ENCODE data around the gene CD200. TPM values are rescaled to one million over a fixed set of nuclear protein-coding genes. Genes with fewer than 3 reads are reported as not detected.

The CD200 gene
- total RNA-seq, 1 experiment from 2014 or later: not detected

- POLR2A ChIA-PET (ENCODE audit: low non-redundant PET): no interaction called here
- TF ChIP-seq EZH2 (IDR thresholded peaks at IDR 0.05; ENCODE audit: borderline replicate concordance, low read depth, low read length, poor library complexity, severe bottlenecking): no peak
- no peak for TF ChIP-seq CTCF (conservative IDR thresholded peaks at IDR 0.05; ENCODE audit: low read depth, low read length)
- Histone ChIP-seq H3K9me3 (ENCODE audit: low read depth, low read length, poor library complexity, severe bottlenecking) (no peaks in the 10 kb centered on the region), H3K27me3 (replicated peaks; ENCODE audit: insufficient read depth, low read depth, low read length, poor library complexity) (no peaks in the 10 kb centered on the region), H3K27ac (ENCODE audit: low read depth, low read length, poor library complexity, severe bottlenecking) (no peak overlapping the region), H3K36me3 (ENCODE audit: insufficient read depth, low read length, poor library complexity, severe bottlenecking) (no peaks in the 10 kb centered on the region), H3K4me1 (ENCODE audit: insufficient read depth, low read length, poor library complexity, severe bottlenecking) (peaks cover 13% of the 10 kb centered on the region), H3K4me3 (ENCODE audit: low read depth, low read length, poor library complexity, severe bottlenecking) (no peak overlapping the region)
- no TSS peak for BruUV-seq (replicated peaks)
- no peak for DNase-seq (ENCODE audit: low spot score)
- intact Hi-C loops (cut with micrococcal nuclease; ENCODE audit: unreplicated experiment): no loop called here
- CTCF ChIA-PET: no interaction called here
Measured at GRCh38 chr3:112381673-112382542, 49.0 kb downstream of the CD200 start.

GRCh38 chr3:112382543-112383160 is 49.7 kb downstream of the CD200 start:
- DNase-seq (ENCODE audit: low spot score): no peak
- no peak overlapping the region for H3K4me3 ChIP-seq (ENCODE audit: low read depth, low read length, poor library complexity, severe bottlenecking)
- no peaks in the 10 kb centered on the region for H3K36me3 ChIP-seq (ENCODE audit: insufficient read depth, low read length, poor library complexity, severe bottlenecking)
- TF ChIP-seq EZH2 (IDR thresholded peaks at IDR 0.05; ENCODE audit: borderline replicate concordance, low read depth, low read length, poor library complexity, severe bottlenecking) (no peak), CTCF (conservative IDR thresholded peaks at IDR 0.05; ENCODE audit: low read depth, low read length) (no peak)
- ChIA-PET CTCF (no interaction called here), POLR2A (ENCODE audit: low non-redundant PET) (no interaction called here)
- no peaks in the 10 kb centered on the region for H3K27me3 ChIP-seq (replicated peaks; ENCODE audit: insufficient read depth, low read depth, low read length, poor library complexity)
- intact Hi-C loops (cut with micrococcal nuclease; ENCODE audit: unreplicated experiment): no loop called here
- H3K4me1 ChIP-seq (ENCODE audit: insufficient read depth, low read length, poor library complexity, severe bottlenecking): peaks cover 7% of the 10 kb centered on the region
- H3K9me3 ChIP-seq (ENCODE audit: low read depth, low read length, poor library complexity, severe bottlenecking): no peaks in the 10 kb centered on the region
- no TSS peak for BruUV-seq (replicated peaks)
- no peak overlapping the region for H3K27ac ChIP-seq (ENCODE audit: low read depth, low read length, poor library complexity, severe bottlenecking)

GRCh38 chr3:112384769-112385168 is 51.8 kb downstream of the CD200 start:
- no peaks in the 10 kb centered on the region for H3K9me3 ChIP-seq (ENCODE audit: low read depth, low read length, poor library complexity, severe bottlenecking)
- POLR2A ChIA-PET (ENCODE audit: low non-redundant PET): no interaction called here
- TF ChIP-seq CTCF (conservative IDR thresholded peaks at IDR 0.05; ENCODE audit: low read depth, low read length) (no peak), EZH2 (IDR thresholded peaks at IDR 0.05; ENCODE audit: borderline replicate concordance, low read depth, low read length, poor library complexity, severe bottlenecking) (no peak)
- DNase-seq (ENCODE audit: low spot score): no peak
- H3K27ac ChIP-seq (ENCODE audit: low read depth, low read length, poor library complexity, severe bottlenecking): no peak overlapping the region
- CTCF ChIA-PET: no interaction called here
- H3K36me3 ChIP-seq (ENCODE audit: insufficient read depth, low read length, poor library complexity, severe bottlenecking): no peaks in the 10 kb centered on the region
- no peak overlapping the region for H3K4me3 ChIP-seq (ENCODE audit: low read depth, low read length, poor library complexity, severe bottlenecking)
- intact Hi-C loops (cut with micrococcal nuclease; ENCODE audit: unreplicated experiment): no loop called here
- H3K4me1 ChIP-seq (ENCODE audit: insufficient read depth, low read length, poor library complexity, severe bottlenecking): no peaks in the 10 kb centered on the region
- no peaks in the 10 kb centered on the region for H3K27me3 ChIP-seq (replicated peaks; ENCODE audit: insufficient read depth, low read depth, low read length, poor library complexity)
- no TSS peak for BruUV-seq (replicated peaks)
